HG03045 (cell line): ENCODE data around the gene TAF5.
"Not testable (repeated sequence)": the region's sequence is repeated elsewhere in the genome, so short reads cannot be mapped to it uniquely, and the experiment has no call there.

ENCODE experiments used
- ATAC-seq: cut with Tn5 transposase; IDR thresholded peaks from one replicate; pipeline ENCODE4 v1.9.1; 2021; ENCODE audit warnings: mild to moderate bottlenecking, moderate library complexity; ENCODE audit not compliant: unreplicated experiment

The TAF5 gene

GRCh38 chr10:103367782-103368518 is at the start of gene TAF5:
TSS of gene TAF5 (plus strand) at chr10:103367976. CDS start at chr10:103367990, 14 bp downstream.
- peak; percentile 51 for ATAC-seq

- no peak for ATAC-seq
These were observed 39.9 kb upstream of the TAF5 start for GRCh38 chr10:103327906-103328305.

GRCh38 chr10:103333934-103334520 is 33.7 kb upstream of the TAF5 start:
- no peak for ATAC-seq

GRCh38 chr10:103334567-103334966 is 33.2 kb upstream of the TAF5 start:
- no peak for ATAC-seq

- ATAC-seq: no peak
These were observed 31.4 kb upstream of the TAF5 start for GRCh38 chr10:103336370-103336769.

GRCh38 chr10:103350175-103350516 is 17.6 kb upstream of the TAF5 start:
- ATAC-seq: no peak

GRCh38 chr10:103350517-103351260 is 17.1 kb upstream of the TAF5 start, which contains the start of gene PCGF6:
TSS of gene PCGF6 (minus strand) at chr10:103351140. CDS start at chr10:103351066, 74 bp downstream.
- ATAC-seq: peak; percentile 83

- no peak for ATAC-seq
These were observed 14.5 kb upstream of the TAF5 start for GRCh38 chr10:103353281-103353680.

GRCh38 chr10:103354567-103354966 is 13.2 kb upstream of the TAF5 start:
- ATAC-seq: not testable (repeated sequence)

- no peak for ATAC-seq
These were observed 11.7 kb upstream of the TAF5 start for GRCh38 chr10:103355906-103356599.

- ATAC-seq: not testable (repeated sequence)
These were observed 8.3 kb upstream of the TAF5 start for GRCh38 chr10:103359493-103359892.

- not testable (repeated sequence) for ATAC-seq
These were observed 7.0 kb upstream of the TAF5 start for GRCh38 chr10:103360791-103361190.

- no peak for ATAC-seq
These were observed 396 bp upstream of the TAF5 start for GRCh38 chr10:103367379-103367781.

GRCh38 chr10:103373544-103373943 is 5.8 kb downstream of the TAF5 start:
- no peak for ATAC-seq

GRCh38 chr10:103374263-103374662 is 6.5 kb downstream of the TAF5 start:
- ATAC-seq: no peak

GRCh38 chr10:103382769-103383168 is 15.0 kb downstream of the TAF5 start:
- ATAC-seq: no peak

GRCh38 chr10:103394180-103394579 is 26.4 kb downstream of the TAF5 start:
- ATAC-seq: no peak

GRCh38 chr10:103395754-103396066 is 27.9 kb downstream of the TAF5 start:
- ATAC-seq: no peak

GRCh38 chr10:103396067-103396788 is 28.5 kb downstream of the TAF5 start, which contains the start of the genes ATP5MK and PDCD11:
TSS of gene ATP5MK (minus strand) at chr10:103396475. CDS start at chr10:103392457, 4,018 bp downstream.
TSS of gene PDCD11 (plus strand) at chr10:103396626. CDS start at chr10:103398427, 1,801 bp downstream.
- peak; percentile 99 for ATAC-seq

GRCh38 chr10:103396789-103397087 is 29.0 kb downstream of the TAF5 start:
- no peak for ATAC-seq
